IPS DF 6.9 (cell line): ENCODE data around the gene SEC23IP.

Experiments
- DNase-seq: peaks from one replicate; pipeline ENCODE4 v3.0.0-alpha.2; 2013; ENCODE audit warnings: low read depth, low spot score
- H3K27ac ChIP-seq: one replicate; pipeline ENCODE4 v1.5.1; 2013; ENCODE audit warnings: low read length, control low read depth
- H3K27me3 ChIP-seq: 2 replicates; pipeline ENCODE4 v1.6.1; 2013; ENCODE audit warnings: mild to moderate bottlenecking, low read length; ENCODE audit not compliant: control insufficient read depth, insufficient read depth
- H3K36me3 ChIP-seq: 2 replicates; pipeline ENCODE4 v1.6.1; 2013; ENCODE audit warnings: low read length; ENCODE audit not compliant: control insufficient read depth, insufficient read depth
- H3K4me1 ChIP-seq: 2 replicates; pipeline ENCODE4 v1.6.1; 2013; ENCODE audit warnings: low read length; ENCODE audit not compliant: control insufficient read depth, insufficient read depth
- H3K4me3 ChIP-seq: 2 replicates; pipeline ENCODE4 v1.5.1; 2013; ENCODE audit warnings: mild to moderate bottlenecking, low read length
- H3K9me3 ChIP-seq: 2 replicates; pipeline ENCODE4 v1.6.1; 2013; ENCODE audit warnings: low read length, inconsistent platforms; ENCODE audit not compliant: control insufficient read depth, insufficient read depth
- WGBS: extraction: QIAGEN DNeasy Blood & Tissue Kit; methylation state at CpG from one replicate; pipeline ENCODE4 v1.1.7; 2013; ENCODE audit warnings: mixed read lengths, missing lambda C conversion rate; ENCODE audit not compliant: insufficient read length, insufficient coverage; 5-methylcytosine and 5-hydroxymethylcytosine counted together

SEC23IP gene

DNA sequence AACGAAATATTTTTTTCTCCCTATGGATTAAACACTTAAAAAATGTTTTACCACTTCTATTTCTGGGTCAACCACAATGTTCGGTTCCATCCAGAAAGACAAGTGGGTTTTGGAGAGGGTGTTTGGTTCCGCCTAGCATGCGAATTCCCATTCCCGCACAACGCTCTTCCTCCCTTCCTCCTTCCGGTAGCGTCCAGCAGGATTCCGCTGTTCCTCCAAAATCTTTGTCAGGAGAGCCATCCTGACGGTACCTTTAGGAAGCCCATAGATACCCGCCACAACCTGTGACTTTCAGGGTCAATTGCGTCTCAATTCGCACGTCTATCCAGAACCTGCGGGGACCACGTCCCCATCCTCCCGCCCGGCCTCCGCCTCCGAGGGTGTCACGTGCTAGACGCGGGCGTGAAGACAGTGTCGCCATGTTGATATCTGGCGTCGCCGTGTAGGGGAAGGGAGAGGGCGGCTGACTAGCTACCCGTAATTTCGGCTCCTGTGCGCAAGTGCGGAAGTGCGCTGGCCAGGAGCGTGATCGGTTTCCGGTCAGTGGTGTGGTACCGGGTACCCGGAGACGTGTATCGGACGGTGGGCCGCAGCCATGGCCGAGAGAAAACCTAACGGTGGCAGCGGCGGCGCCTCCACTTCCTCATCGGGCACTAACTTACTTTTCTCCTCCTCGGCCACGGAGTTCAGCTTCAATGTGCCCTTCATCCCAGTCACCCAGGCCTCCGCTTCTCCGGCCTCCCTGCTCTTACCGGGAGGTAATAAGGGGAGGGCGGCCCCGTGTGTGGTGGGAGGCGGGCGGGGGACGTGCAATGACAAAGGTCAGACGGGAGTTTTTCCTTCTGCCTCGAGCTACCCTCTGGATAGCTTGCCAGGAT is at the start of gene SEC23IP:
SEC23IP (plus strand) TSS at position 543 of the 878 bp plus-strand sequence; CDS start at position 596, 53 bp downstream.
- no peaks in the 10 kb centered on the region for H3K27me3 ChIP-seq
- no peaks in the 10 kb centered on the region for H3K4me1 ChIP-seq
- peak within 1 kb of the TSS; percentile 76 for H3K4me3 ChIP-seq
- H3K36me3 ChIP-seq: no peaks in the 10 kb centered on the region; the same call in 1 of the 2 replicates
- peak; percentile 91 for DNase-seq
- no peak within 1 kb of the TSS for H3K27ac ChIP-seq
- H3K9me3 ChIP-seq: no peaks in the 10 kb centered on the region
- 100% methylated on average over 1 of the region's 61 CpGs for WGBS

DNA sequence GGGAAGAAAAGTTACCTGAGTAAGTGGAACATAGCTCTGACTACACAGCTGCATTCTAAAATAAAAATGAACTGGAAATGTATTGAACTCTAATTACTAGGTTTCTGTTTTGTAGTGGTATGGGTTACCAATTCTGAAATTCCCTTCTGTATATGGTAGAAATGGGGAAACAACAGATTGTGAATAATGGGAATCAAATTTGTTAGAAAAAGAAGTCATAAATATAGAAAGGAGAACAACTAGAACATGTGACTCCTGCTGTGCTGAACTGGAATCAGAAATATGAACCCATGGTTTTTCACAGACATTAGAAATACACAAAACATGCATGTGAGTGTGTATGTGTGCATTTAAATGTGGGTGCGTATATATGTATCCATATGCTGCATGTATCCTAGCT is 46.9 kb upstream of the SEC23IP start:
- H3K36me3 ChIP-seq: peaks cover 31% of the 10 kb centered on the region

DNA sequence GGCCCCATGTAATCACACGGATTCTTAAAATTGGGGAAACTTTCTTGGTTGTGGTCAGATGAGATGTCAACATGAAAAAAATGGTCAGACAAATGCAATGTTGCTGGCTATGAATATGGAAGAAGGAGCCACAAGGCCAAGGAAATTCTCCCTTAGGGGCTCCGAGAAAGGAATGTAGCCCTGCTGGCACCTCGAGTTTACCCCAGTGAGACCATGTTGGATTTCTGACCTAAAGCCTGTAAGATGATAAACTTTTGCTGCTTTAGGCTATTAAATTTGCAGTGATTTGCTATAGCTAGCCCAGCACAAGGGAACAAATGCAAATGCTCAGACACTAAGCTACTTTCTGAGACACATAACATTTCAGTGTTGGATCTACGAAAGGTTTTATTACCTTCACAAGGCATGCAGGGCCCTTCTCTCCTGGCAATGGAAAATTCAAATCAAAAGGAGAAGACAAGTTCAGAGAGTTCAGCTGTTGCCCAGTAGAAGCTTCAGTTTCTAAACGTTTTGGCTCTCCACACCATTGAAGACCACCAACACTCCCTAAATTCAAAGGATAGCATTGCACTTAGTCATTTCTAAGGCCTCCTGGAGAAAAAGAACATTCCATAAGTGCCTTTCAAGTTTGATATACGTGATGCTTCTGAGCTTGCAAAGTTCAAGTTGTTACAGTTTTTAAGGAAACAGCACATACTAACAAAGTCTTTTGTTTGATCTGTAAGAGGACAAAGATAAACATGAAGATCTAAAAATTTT is 43.3 kb upstream of the SEC23IP start:
- H3K36me3 ChIP-seq: peaks cover 14% of the 10 kb centered on the region; the same call in 1 of the 2 replicates
- H3K4me1 ChIP-seq: no peaks in the 10 kb centered on the region; the same call in 1 of the 2 replicates
- DNase-seq: no peak
- no peak overlapping the region for H3K4me3 ChIP-seq
- no peaks in the 10 kb centered on the region for H3K9me3 ChIP-seq
- WGBS: no CpG with 5 or more reads among the region's 6 CpGs
- no peaks in the 10 kb centered on the region for H3K27me3 ChIP-seq
- no peak overlapping the region for H3K27ac ChIP-seq

More for the DNA sequence above, 46.9 kb upstream of the SEC23IP start:
- WGBS: no CpG with 5 or more reads among the region's 1 CpG
- DNase-seq: no peak
- no peaks in the 10 kb centered on the region for H3K4me1 ChIP-seq
- no peak overlapping the region for H3K27ac ChIP-seq
- no peak overlapping the region for H3K4me3 ChIP-seq
- no peaks in the 10 kb centered on the region for H3K27me3 ChIP-seq
- no peaks in the 10 kb centered on the region for H3K9me3 ChIP-seq

DNA sequence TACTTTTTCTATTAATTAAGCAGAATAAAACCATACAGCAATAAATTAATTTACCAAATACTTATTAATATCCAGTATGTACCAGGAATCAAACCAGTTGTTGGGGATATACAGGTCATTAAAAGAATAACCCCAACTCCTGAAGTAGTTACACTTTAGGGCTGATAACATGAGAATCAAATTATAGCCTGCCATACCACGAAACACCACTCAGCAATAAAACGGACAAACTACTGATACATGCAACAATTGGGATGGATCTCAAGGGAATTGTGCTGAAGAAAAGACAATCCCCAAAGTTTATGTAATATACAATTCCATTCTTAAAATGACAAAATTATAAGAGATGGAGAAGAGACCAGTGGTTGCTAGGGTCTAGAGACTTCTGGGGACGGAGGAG is 42.6 kb upstream of the SEC23IP start:
- no peak for DNase-seq
- peaks cover 8% of the 10 kb centered on the region; the same call in 1 of the 2 replicates for H3K36me3 ChIP-seq
- H3K4me1 ChIP-seq: no peaks in the 10 kb centered on the region; the same call in 1 of the 2 replicates
- H3K9me3 ChIP-seq: no peaks in the 10 kb centered on the region
- no CpG with 5 or more reads among the region's 3 CpGs for WGBS
- no peaks in the 10 kb centered on the region for H3K27me3 ChIP-seq
- no peak overlapping the region for H3K4me3 ChIP-seq
- no peak overlapping the region for H3K27ac ChIP-seq

DNA sequence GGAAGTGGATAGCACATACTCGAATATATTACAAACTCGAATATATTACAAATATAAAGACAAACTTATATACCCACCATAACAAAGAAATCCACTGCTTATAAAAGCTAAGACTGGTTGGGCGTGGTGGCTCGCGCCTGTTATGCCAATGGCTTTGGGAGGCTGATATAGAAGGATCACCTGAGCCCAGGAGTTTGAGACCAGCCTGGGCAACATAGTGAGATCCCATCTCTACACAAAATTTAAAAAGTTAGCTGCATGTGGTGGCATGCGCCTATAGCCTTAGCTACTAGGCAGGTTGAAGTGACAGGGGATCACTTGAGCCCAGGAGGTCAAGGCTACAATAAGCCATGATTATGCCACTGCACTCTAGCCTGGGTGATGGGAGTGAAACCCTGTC is 40.3 kb upstream of the SEC23IP start:
- Histone ChIP-seq H3K27ac (no peak overlapping the region), H3K4me3 (no peak overlapping the region), H3K4me1 (no peaks in the 10 kb centered on the region; the same call in 1 of the 2 replicates), H3K9me3 (no peaks in the 10 kb centered on the region), H3K36me3 (no peaks in the 10 kb centered on the region; the same call in 1 of the 2 replicates), H3K27me3 (no peaks in the 10 kb centered on the region)
- 100% methylated on average over 1 of the region's 6 CpGs for WGBS
- no peak for DNase-seq

DNA sequence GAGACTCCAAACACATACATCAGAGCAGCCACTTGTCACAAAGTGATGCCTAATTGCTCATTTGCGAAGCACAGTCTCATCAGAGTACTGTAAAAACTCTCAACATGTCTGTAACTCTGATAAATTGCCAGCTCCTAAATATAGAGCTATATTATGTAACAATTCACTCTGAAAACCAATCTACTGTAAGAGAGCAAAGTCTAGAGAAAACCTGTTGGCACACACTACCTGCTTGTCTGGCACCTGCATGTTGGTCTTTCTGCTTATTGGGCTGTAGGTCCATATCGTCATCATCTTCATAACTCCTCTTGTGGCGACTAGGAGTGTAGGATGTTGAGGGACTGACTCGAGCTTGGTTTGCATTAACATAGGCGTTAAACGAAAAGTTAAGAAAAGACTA is 39.7 kb upstream of the SEC23IP start:
- WGBS: no CpG with 5 or more reads among the region's 6 CpGs
- no peaks in the 10 kb centered on the region; the same call in 1 of the 2 replicates for H3K36me3 ChIP-seq
- no peaks in the 10 kb centered on the region for H3K9me3 ChIP-seq

DNA sequence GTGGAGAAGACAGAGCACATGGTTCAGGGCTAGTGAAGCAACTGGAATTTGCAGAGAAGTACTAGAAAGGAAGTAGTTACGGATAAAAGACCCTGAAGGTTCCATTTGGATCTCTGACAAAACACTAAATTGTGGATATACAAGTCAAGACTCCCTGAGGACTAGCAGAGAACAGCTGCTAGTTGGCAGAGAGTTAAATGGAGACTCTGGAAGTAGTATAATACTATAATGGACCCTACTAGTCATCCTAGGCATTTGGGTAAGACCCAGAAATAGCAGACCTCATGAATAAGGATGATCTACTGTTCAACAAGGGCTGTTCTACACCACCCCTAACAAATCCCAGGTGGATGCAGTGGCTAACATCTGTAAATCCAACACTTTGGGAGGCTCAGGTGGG is 39.0 kb upstream of the SEC23IP start:
- H3K4me3 ChIP-seq: no peak overlapping the region
- H3K36me3 ChIP-seq: no peaks in the 10 kb centered on the region; the same call in 1 of the 2 replicates
- H3K9me3 ChIP-seq: no peaks in the 10 kb centered on the region
- H3K27ac ChIP-seq: no peak overlapping the region
- no CpG with 5 or more reads among the region's 1 CpG for WGBS
- H3K27me3 ChIP-seq: no peaks in the 10 kb centered on the region
- H3K4me1 ChIP-seq: no peaks in the 10 kb centered on the region; the same call in 1 of the 2 replicates
- DNase-seq: no peak

More for the DNA sequence above, 39.7 kb upstream of the SEC23IP start:
- Histone ChIP-seq H3K27ac (no peak overlapping the region), H3K4me1 (no peaks in the 10 kb centered on the region; the same call in 1 of the 2 replicates), H3K27me3 (no peaks in the 10 kb centered on the region), H3K4me3 (no peak overlapping the region)
- no peak for DNase-seq

DNA sequence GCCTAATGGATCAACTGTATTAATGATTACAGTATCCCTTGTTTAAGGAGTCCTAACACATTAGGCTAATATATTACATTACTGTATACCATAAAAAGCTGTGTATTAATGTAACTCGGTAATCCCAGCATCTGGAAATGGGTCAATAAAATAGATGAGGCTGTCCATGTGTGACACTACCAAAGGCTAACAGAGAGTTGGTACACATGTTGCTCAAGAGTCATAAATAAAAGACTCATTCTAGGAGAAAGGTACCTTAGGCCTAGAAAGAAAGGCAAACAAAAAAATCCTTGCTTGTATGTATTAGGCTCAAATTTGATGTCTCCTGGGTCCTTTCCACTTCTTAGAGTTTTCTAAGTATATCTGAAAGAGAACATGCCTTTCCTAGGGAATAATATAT is 34.5 kb upstream of the SEC23IP start:
- Histone ChIP-seq H3K4me1 (no peaks in the 10 kb centered on the region), H3K36me3 (no peaks in the 10 kb centered on the region; the same call in 1 of the 2 replicates), H3K4me3 (no peak overlapping the region), H3K9me3 (no peaks in the 10 kb centered on the region), H3K27ac (no peak overlapping the region), H3K27me3 (no peaks in the 10 kb centered on the region)
- WGBS: no CpG with 5 or more reads among the region's 1 CpG
- DNase-seq: no peak

DNA sequence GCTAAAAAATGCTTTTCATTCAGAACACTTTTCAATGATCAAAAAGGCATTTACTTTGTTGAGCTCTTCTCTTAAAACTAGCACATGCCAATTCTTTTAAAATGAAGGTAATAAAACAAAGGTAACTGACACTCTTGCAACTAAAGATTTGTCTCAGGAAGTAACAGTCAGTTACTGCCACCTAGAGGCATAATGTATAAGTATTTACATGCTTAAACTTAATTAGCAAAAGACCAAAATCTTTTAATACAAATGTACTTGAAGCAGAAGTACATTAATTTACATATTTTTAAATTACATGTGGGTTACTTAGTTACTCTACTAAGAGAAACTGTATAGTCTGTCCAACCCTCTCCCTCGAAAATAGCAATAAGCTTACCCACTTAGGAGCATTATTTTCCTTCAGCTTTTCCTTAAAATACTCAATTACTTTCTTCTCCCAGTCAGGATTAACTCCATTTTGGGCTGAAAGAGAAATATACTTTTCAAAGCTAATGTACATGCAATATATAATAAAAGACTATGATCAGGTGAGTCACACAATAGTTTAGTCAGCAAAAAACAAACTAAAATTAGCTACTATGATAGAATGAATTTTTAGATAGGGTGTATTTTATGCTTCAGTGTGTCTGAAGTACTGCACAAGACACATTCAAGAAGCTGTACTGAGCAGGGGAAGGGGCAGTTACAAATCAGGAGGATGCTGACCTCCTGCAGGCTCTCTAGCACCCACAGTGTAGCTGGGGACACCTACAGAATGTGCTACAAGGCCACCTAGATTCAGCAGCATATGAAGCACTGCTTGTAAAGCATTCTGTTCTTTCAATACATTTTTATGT is 32.9 kb upstream of the SEC23IP start:
- WGBS: no CpG with 5 or more reads among the region's 1 CpG
- Histone ChIP-seq H3K4me3 (no peak overlapping the region), H3K27me3 (no peaks in the 10 kb centered on the region), H3K36me3 (no peaks in the 10 kb centered on the region; the same call in 1 of the 2 replicates), H3K27ac (no peak overlapping the region), H3K9me3 (no peaks in the 10 kb centered on the region), H3K4me1 (no peaks in the 10 kb centered on the region)
- DNase-seq: no peak
